ENCODE data around the gene PMEPA1.

Gene PMEPA1

GRCh38 chr20:57736738-57737347 is 27.0 kb upstream of the PMEPA1 start:
- no peak for DNase-seq

GRCh38 chr20:57735831-57736737 is 26.3 kb upstream of the PMEPA1 start:
- DNase-seq: no peak

- DNase-seq: no peak
These were observed 24.9 kb upstream of the PMEPA1 start for GRCh38 chr20:57734754-57735153.

- DNase-seq: no peak
These were observed 22.4 kb upstream of the PMEPA1 start for GRCh38 chr20:57732226-57732625.

GRCh38 chr20:57728762-57729161 is 18.9 kb upstream of the PMEPA1 start:
- no peak for DNase-seq

- no peak for DNase-seq
These were observed 18.0 kb upstream of the PMEPA1 start for GRCh38 chr20:57727863-57728262.

- DNase-seq: no peak
These were observed 15.8 kb upstream of the PMEPA1 start for GRCh38 chr20:57725636-57726035.

- DNase-seq: no peak
These were observed 15.0 kb upstream of the PMEPA1 start for GRCh38 chr20:57724610-57725405.

GRCh38 chr20:57723816-57724215 is 14.0 kb upstream of the PMEPA1 start:
- no peak for DNase-seq

GRCh38 chr20:57719951-57720350 is 10.1 kb upstream of the PMEPA1 start:
- no peak for DNase-seq

- peak; percentile 90 for DNase-seq
These were observed 8.7 kb upstream of the PMEPA1 start for GRCh38 chr20:57718490-57719009.

- DNase-seq: no peak
These were observed 8.0 kb upstream of the PMEPA1 start for GRCh38 chr20:57717797-57718196.

- DNase-seq: no peak
These were observed 7.1 kb upstream of the PMEPA1 start for GRCh38 chr20:57716901-57717300.

- no peak for DNase-seq
These were observed 6.4 kb upstream of the PMEPA1 start for GRCh38 chr20:57716202-57716601.

- no peak for DNase-seq
These were observed 5.6 kb upstream of the PMEPA1 start for GRCh38 chr20:57715268-57715904.

GRCh38 chr20:57714409-57715267 is 4.8 kb upstream of the PMEPA1 start:
- DNase-seq: no peak

GRCh38 chr20:57713951-57714350 is 4.1 kb upstream of the PMEPA1 start:
- DNase-seq: no peak

GRCh38 chr20:57713505-57713903 is 3.7 kb upstream of the PMEPA1 start:
- DNase-seq: no peak

GRCh38 chr20:57712851-57713504 is 3.2 kb upstream of the PMEPA1 start:
- no peak for DNase-seq

- no peak for DNase-seq
These were observed 2.5 kb upstream of the PMEPA1 start for GRCh38 chr20:57712341-57712740.

GRCh38 chr20:57711826-57712225 is 2.0 kb upstream of the PMEPA1 start:
- DNase-seq: no peak
